CD4-positive, alpha-beta T cell (primary cell): ENCODE data around the gene KIAA1755. TPM values are rescaled to one million over a fixed set of nuclear protein-coding genes. Genes with fewer than 3 reads are reported as not detected.

Source experiments
- ATAC-seq: fragments of 200-7000 bp; cut with Tn5 transposase; one replicate; pipeline ENCODE4 v1.10.0; 2022; ENCODE audit warnings: mild to moderate bottlenecking; ENCODE audit not compliant: poor library complexity
- CTCF ChIA-PET: fragments of 350-600 bp; sonication (Branson Sonifier 250); formaldehyde crosslinking; loops from one replicate; lab custom pipeline; 2021; ENCODE audit warnings: antibody characterized with exemption, inconsistent platforms; lab: Charles Lee
- POLR2A ChIA-PET: fragments of 350-600 bp; sonication (Branson Sonifier 250); formaldehyde crosslinking; loops from one replicate; lab custom pipeline; 2021; ENCODE audit warnings: antibody characterized with exemption, inconsistent platforms; lab: Charles Lee
- DNase-seq, 14 experiments: peaks; one replicate each; pipeline ENCODE4 v3.0.0-alpha.2; 2013 to 2020; ENCODE audit warnings: mixed read lengths in 2 of 14
- H3K27ac ChIP-seq, 2 donors: one replicate each; pipeline versions ENCODE4 v1.5.1 to v1.7.0; 2013; ENCODE audit warnings: low read length in 2 of 2, low read depth in 1 of 2, mild to moderate bottlenecking in 1 of 2
- H3K27me3 ChIP-seq, 2 experiments: 1 replicate in 1 of 2; 2 replicates in 1 of 2; pipeline versions ENCODE4 v1.6.1 to v1.7.0; 2013; ENCODE audit warnings: low read length in 2 of 2, control low read depth in 1 of 2, mild to moderate bottlenecking in 1 of 2, moderate library complexity in 1 of 2; ENCODE audit not compliant: insufficient read depth in 2 of 2, control insufficient read depth in 1 of 2
- H3K36me3 ChIP-seq: one replicate; pipeline ENCODE4 v1.6.1; 2013; ENCODE audit warnings: low read length, control low read depth; ENCODE audit not compliant: insufficient read depth
- H3K4me1 ChIP-seq: one replicate; pipeline ENCODE4 v1.6.1; 2013; ENCODE audit warnings: low read length, control low read depth; ENCODE audit not compliant: insufficient read depth
- H3K4me3 ChIP-seq: one replicate; pipeline ENCODE4 v1.5.1; 2013; ENCODE audit warnings: mild to moderate bottlenecking, low read length, moderate library complexity
- H3K9me3 ChIP-seq, 2 experiments: 1 replicate in 1 of 2; 2 replicates in 1 of 2; pipeline versions ENCODE4 v1.6.1 to v1.7.0; 2013; ENCODE audit warnings: low read length in 2 of 2, mild to moderate bottlenecking in 2 of 2, control low read depth in 1 of 2, moderate library complexity in 1 of 2; ENCODE audit not compliant: control insufficient read depth in 1 of 2, insufficient read depth in 1 of 2
- H3K27ac Mint-ChIP-seq: one replicate; pipeline ENCODE4 v1.8.0; 2020; ENCODE audit warnings: mixed read lengths
- H3K27me3 Mint-ChIP-seq: one replicate; pipeline ENCODE4 v1.8.0; 2021; ENCODE audit warnings: mixed read lengths
- H3K36me3 Mint-ChIP-seq: one replicate; pipeline ENCODE4 v1.8.0; 2021; ENCODE audit warnings: low read depth, mixed read lengths
- H3K4me1 Mint-ChIP-seq: one replicate; pipeline ENCODE4 v1.8.0; 2021; ENCODE audit warnings: low read depth, mixed read lengths
- H3K4me3 Mint-ChIP-seq: one replicate; pipeline ENCODE4 v1.8.0; 2020; ENCODE audit warnings: mild to moderate bottlenecking, mixed read lengths
- H3K9me3 Mint-ChIP-seq: one replicate; pipeline ENCODE4 v1.8.0; 2020; ENCODE audit warnings: mixed read lengths
- CTCF ChIP-seq: fragments of 200-600 bp; IDR thresholded peaks from one replicate; pipeline ENCODE4 v1.8.0; 2022; ENCODE audit warnings: antibody characterized with exemption, mild to moderate bottlenecking
- intact Hi-C, 2 experiments: fragments of 100-400 bp; cut with DNase I in 1 of 2; cut with micrococcal nuclease in 1 of 2; formaldehyde crosslinking; loops; one replicate each; pipeline versions ENCODE4 v1.15.1 to v1.9.0; 2023 to 2025; cut with DNase I, micrococcal nuclease
- total RNA-seq, 174 experiments: library from RNA in 2 of 174; stranded (reverse) in 2 of 174; gene quantifications; one replicate each; pipeline ENCODE4 v1.2.3 and lab custom pipeline; 2021 to 2026

The KIAA1755 gene
- total RNA-seq, 2 experiments from 2014 or later, result not detected

GRCh38 chr20:38267901-38268514 is 7.5 kb upstream of the KIAA1755 start:
- Histone ChIP-seq H3K4me1 (no peaks in the 10 kb centered on the region), H3K27me3 (peaks cover 1 to 2% of the 10 kb centered on the region in 2 experiments), H3K9me3 (peaks cover 0 to 5% of the 10 kb centered on the region in 2 experiments), H3K27ac (no peak overlapping the region), H3K36me3 (no peaks in the 10 kb centered on the region), H3K4me3 (no peak overlapping the region)
- Mint-ChIP-seq H3K4me3 (no peak overlapping the region), H3K27ac (no peak overlapping the region), H3K27me3 (peaks cover 58% of the 10 kb centered on the region), H3K9me3 (no peaks in the 10 kb centered on the region), H3K4me1 (no peaks in the 10 kb centered on the region), H3K36me3 (no peaks in the 10 kb centered on the region)
- CTCF ChIA-PET, result no interaction called here
- POLR2A ChIA-PET, result no interaction called here
- no peak for ATAC-seq
- TF ChIP-seq CTCF, result no peak
- no peak for DNase-seq
- intact Hi-C loops, result no loop called here

- intact Hi-C loops, result no loop called here
- Histone ChIP-seq H3K27ac (no peak overlapping the region), H3K4me3 (no peak overlapping the region), H3K36me3 (no peaks in the 10 kb centered on the region), H3K27me3 (peaks cover 7 to 9% of the 10 kb centered on the region in 2 experiments), H3K4me1 (no peaks in the 10 kb centered on the region), H3K9me3 (peaks cover 0 to 5% of the 10 kb centered on the region in 2 experiments)
- Mint-ChIP-seq H3K36me3 (no peaks in the 10 kb centered on the region), H3K27ac (no peak overlapping the region), H3K9me3 (no peaks in the 10 kb centered on the region), H3K4me3 (no peak overlapping the region), H3K4me1 (no peaks in the 10 kb centered on the region), H3K27me3 (peaks cover 65% of the 10 kb centered on the region)
- ChIA-PET POLR2A (no interaction called here), CTCF (no interaction called here)
- no peak for TF ChIP-seq CTCF
- DNase-seq, result peak in 2 of 14 experiments; percentile 20 to 27
- ATAC-seq, result no peak
Observed at GRCh38 chr20:38267296-38267695, 6.8 kb upstream of the KIAA1755 start.

- H3K27me3 Mint-ChIP-seq, result peaks cover 67% of the 10 kb centered on the region
- H3K4me1 ChIP-seq, result no peaks in the 10 kb centered on the region
- peaks cover 10 to 16% of the 10 kb centered on the region in 2 experiments for H3K27me3 ChIP-seq
- no peak overlapping the region for H3K4me3 Mint-ChIP-seq
- POLR2A ChIA-PET, result no interaction called here
- TF ChIP-seq CTCF, result no peak
- peaks cover 0 to 4% of the 10 kb centered on the region in 2 experiments for H3K9me3 ChIP-seq
- intact Hi-C loops, result no loop called here
- H3K36me3 ChIP-seq, result no peaks in the 10 kb centered on the region
- H3K36me3 Mint-ChIP-seq, result no peaks in the 10 kb centered on the region
- no peaks in the 10 kb centered on the region for H3K9me3 Mint-ChIP-seq
- no peak overlapping the region for H3K4me3 ChIP-seq
- ATAC-seq (no peak), DNase-seq (no peak)
- no peaks in the 10 kb centered on the region for H3K4me1 Mint-ChIP-seq
- no peak overlapping the region for H3K27ac Mint-ChIP-seq
- H3K27ac ChIP-seq, result no peak overlapping the region
- CTCF ChIA-PET, result no interaction called here
Observed at GRCh38 chr20:38266426-38266825, 5.9 kb upstream of the KIAA1755 start.
